K562 treated with DMSO at 1 percent for 4 hours (cell line): ENCODE measurements around the gene TXNDC2. TPM values are rescaled to one million over a fixed set of nuclear protein-coding genes. Genes with fewer than 3 reads are reported as not detected.

Experiments used
- total RNA-seq: library from RNA; unstranded; fragments of 300-600 nt; gene quantifications from 2 replicates; pipeline ENCODE4 v1.2.3, GENCODE V29; 2022; ENCODE audit not compliant: insufficient read depth

TXNDC2 gene
- total RNA-seq: 0.28 TPM in 1 of 2 replicates, not detected in the other

DNA sequence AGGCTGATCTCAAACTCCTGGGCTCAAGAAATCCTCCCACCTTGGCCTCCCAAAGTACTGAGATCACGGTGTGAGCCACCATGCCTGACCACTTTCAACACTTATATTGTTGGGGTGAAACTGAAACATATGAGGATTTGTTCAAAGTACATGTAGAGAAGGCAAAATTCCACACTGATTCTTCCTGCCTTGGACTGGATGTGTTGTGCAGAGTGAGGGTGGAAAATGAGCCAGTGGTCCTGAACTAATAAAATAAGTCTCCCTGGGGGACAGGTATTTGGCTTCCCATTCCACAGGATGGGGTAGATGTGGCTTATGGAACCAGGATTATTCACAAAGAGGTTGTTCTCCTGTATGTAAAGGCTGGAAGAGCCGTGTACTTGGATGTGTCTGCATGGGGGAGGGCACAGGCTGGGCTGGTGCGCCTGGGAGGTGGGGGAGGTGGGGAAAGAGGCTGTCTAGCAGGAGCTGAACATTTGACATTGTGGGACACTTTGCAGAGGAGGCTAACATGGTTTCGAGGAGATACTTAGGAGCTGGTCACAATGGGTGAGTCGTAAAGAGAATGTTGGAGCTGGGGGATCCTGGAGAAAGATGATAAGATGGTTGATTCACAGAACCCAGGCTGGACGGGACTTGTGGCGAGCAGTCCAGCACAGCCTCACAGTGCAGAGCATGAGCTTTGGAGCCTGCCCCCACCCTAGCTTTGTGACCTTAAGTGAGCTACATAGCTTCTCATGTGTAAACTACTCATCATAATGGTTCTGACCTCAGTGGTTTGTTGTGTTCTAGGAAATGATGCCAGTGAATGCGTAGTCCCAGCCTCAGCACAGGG is at the start of gene TXNDC2:
Gene TXNDC2 (plus strand): TSS at position 804 of the 835 bp plus-strand sequence. CDS start 708 bp downstream, outside the sequence.

DNA sequence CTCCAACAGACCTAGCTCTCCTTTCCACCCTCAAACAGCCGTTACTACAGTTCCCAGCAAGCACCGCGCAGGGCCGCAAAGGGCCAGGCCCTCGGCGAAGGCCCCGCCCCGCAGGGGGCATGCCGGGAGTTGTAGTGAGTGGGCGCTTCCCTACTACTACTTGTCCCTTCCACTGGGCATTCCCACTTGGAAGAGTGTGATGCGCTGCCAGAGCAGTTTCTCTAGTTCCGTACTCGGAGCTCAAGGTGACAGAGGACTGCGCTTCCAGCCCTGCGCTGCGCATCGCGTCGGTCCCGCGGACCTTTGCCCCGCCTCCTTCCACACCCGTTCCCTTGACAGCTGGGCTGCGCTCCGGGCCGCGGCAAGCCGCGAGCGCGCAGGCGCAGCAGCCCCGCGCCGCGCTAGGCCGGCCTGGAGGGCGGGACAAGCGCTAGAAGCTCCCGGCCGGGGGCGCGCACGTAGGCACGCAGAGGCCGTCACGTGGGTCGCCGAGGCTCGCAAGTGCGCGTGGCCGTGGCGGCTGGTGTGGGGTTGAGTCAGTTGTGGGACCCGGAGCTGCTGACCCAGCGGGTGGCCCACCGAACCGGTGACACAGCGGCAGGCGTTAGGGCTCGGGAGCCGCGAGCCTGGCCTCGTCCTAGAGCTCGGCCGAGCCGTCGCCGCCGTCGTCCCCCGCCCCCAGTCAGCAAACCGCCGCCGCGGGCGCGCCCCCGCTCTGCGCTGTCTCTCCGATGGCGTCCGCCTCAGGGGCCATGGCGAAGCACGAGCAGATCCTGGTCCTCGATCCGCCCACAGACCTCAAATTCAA is 28.0 kb downstream of the TXNDC2 start, which contains the start of gene VAPA:
Gene VAPA (plus strand): TSS at position 491 of the 808 bp plus-strand sequence. CDS start 241 bp downstream, at position 732.

Other genes starting within 250 kb of the TXNDC2 start
- 18.2 and 19.1 TPM in 2 replicates for gene RAB31, start 177.7 kb upstream of the TXNDC2 start, total RNA-seq
- gene VAPA, start 28.0 kb downstream of the TXNDC2 start, total RNA-seq: 254 and 269 TPM in 2 replicates